GM23338 (cell line): ENCODE results near the gene OR56A1. TPM values are rescaled to one million over a fixed set of nuclear protein-coding genes. Genes with fewer than 3 reads are reported as not detected.

Experiments used
- ATAC-seq: fragments of 200-7000 bp; cut with Tn5 transposase; 3 replicates; pipeline ENCODE4 v1.9.1; 2020
- DNase-seq: peaks from one replicate; pipeline ENCODE4 v3.0.0-alpha.2; 2015; ENCODE audit warnings: low spot score
- H2AFZ ChIP-seq: fragments of 200-600 bp; sonication (generic); 2 replicates; pipeline ENCODE4 v1.8.0; 2016; ENCODE audit warnings: antibody characterized with exemption, mild to moderate bottlenecking, moderate library complexity
- H3F3A ChIP-seq: fragments of 200-600 bp; sonication (generic); replicated peaks from 2 replicates; pipeline ENCODE4 v1.8.0; 2017; ENCODE audit warnings: antibody characterized with exemption, mixed run types, low read depth
- H3K27ac ChIP-seq: fragments of 200-600 bp; sonication (generic); 2 replicates; pipeline ENCODE4 v1.6.1; 2016; ENCODE audit warnings: low read depth
- H3K27me3 ChIP-seq: fragments of 200-600 bp; sonication (generic); 2 replicates; pipeline ENCODE4 v1.8.0; 2016; ENCODE audit warnings: mild to moderate bottlenecking, mixed run types, moderate library complexity; ENCODE audit not compliant: insufficient read depth
- H3K36me3 ChIP-seq: fragments of 200-600 bp; sonication (generic); 2 replicates; pipeline ENCODE4 v1.8.0; 2016; ENCODE audit warnings: mild to moderate bottlenecking; ENCODE audit not compliant: insufficient read depth
- H3K4me1 ChIP-seq: fragments of 200-600 bp; sonication (generic); 2 replicates; pipeline ENCODE4 v1.8.0; 2016; ENCODE audit warnings: mild to moderate bottlenecking, moderate library complexity; ENCODE audit not compliant: insufficient read depth
- H3K4me2 ChIP-seq: fragments of 200-600 bp; sonication (generic); 2 replicates; pipeline ENCODE4 v1.7.1; 2017; ENCODE audit warnings: mixed run types
- H3K4me3 ChIP-seq: fragments of 200-600 bp; sonication (generic); 2 replicates; pipeline ENCODE4 v1.6.1; 2016; ENCODE audit warnings: mixed run types
- H3K79me2 ChIP-seq: fragments of 200-600 bp; sonication (generic); replicated peaks from 2 replicates; pipeline ENCODE4 v1.8.0; 2017; ENCODE audit warnings: mild to moderate bottlenecking; ENCODE audit not compliant: insufficient read depth
- H3K9me2 ChIP-seq: fragments of 200-600 bp; sonication (generic); 2 replicates; pipeline ENCODE4 v1.8.0; 2017; ENCODE audit not compliant: insufficient read depth
- H4K20me1 ChIP-seq: fragments of 200-600 bp; sonication (generic); replicated peaks from 2 replicates; pipeline ENCODE4 v1.8.0; 2017; ENCODE audit warnings: mild to moderate bottlenecking; ENCODE audit not compliant: insufficient read depth
- H3K27ac Mint-ChIP-seq: 2 replicates; pipeline ENCODE4 v1.8.0; 2020; ENCODE audit warnings: inconsistent platforms, mild to moderate bottlenecking, moderate library complexity, mixed read lengths
- H3K27me3 Mint-ChIP-seq: 3 replicates; pipeline ENCODE4 v1.8.0; 2022; ENCODE audit warnings: low read depth, mild to moderate bottlenecking, moderate library complexity, mixed read lengths, inconsistent platforms; ENCODE audit not compliant: insufficient read depth, poor library complexity
- H3K36me3 Mint-ChIP-seq: 3 replicates; pipeline ENCODE4 v1.8.0; 2021; ENCODE audit warnings: low read depth, mild to moderate bottlenecking, inconsistent platforms, moderate library complexity, mixed read lengths
- H3K4me1 Mint-ChIP-seq: 3 replicates; pipeline ENCODE4 v1.8.0; 2020; ENCODE audit warnings: mild to moderate bottlenecking, inconsistent platforms, mixed read lengths
- H3K4me3 Mint-ChIP-seq: 3 replicates; pipeline ENCODE4 v1.8.0; 2021; ENCODE audit warnings: moderate library complexity, mild to moderate bottlenecking, inconsistent platforms, mixed read lengths
- H3K9me3 Mint-ChIP-seq: 3 replicates; pipeline ENCODE4 v1.8.0; 2020; ENCODE audit warnings: moderate library complexity, mild to moderate bottlenecking, inconsistent platforms, mixed read lengths
- ETS1 ChIP-seq: IDR thresholded peaks from 2 replicates; pipeline ENCODE4 v1.6.1; 2016; ENCODE audit warnings: antibody characterized with exemption
- EZH2 ChIP-seq: fragments of 200-600 bp; sonication (generic); IDR thresholded peaks from one replicate; pipeline ENCODE4 v1.8.0; 2017; ENCODE audit warnings: antibody characterized with exemption, mild to moderate bottlenecking, low read depth; ENCODE audit not compliant: unreplicated experiment
- NANOG ChIP-seq: IDR thresholded peaks from 2 replicates; pipeline ENCODE4 v1.6.1; 2016; ENCODE audit warnings: antibody characterized with exemption, borderline replicate concordance
- POLR2AphosphoS5 ChIP-seq: IDR thresholded peaks from 2 replicates; pipeline ENCODE4 v1.6.1; 2016; ENCODE audit warnings: antibody characterized with exemption, low read depth
- REST ChIP-seq: IDR thresholded peaks from one replicate; pipeline ENCODE4 v1.6.1; 2018; ENCODE audit warnings: antibody characterized with exemption; ENCODE audit not compliant: unreplicated experiment
- ZNF114 ChIP-seq: fragments of 250-450 bp; sonication (Bioruptor Pico); IDR thresholded peaks from 2 replicates; pipeline ENCODE4 v1.5.0; 2020; ENCODE audit warnings: mild to moderate bottlenecking, moderate library complexity
- ZNF331 ChIP-seq: fragments of 250-450 bp; sonication (Bioruptor Pico); IDR thresholded peaks from 2 replicates; pipeline ENCODE4 v1.5.0; 2020; ENCODE audit warnings: low read depth, mild to moderate bottlenecking, moderate library complexity
- polyA plus RNA-seq: library from polyadenylated mRNA; unstranded; fragments of >200 nt; fragmentation: Nextera tagmentation; extraction: Ambion mirVana; gene quantifications from 2 replicates; pipeline ENCODE4 v1.2.1, GENCODE V29; 2016
- total RNA-seq: library from RNA; depleted of rRNA; stranded (reverse); fragments of >200 nt; shearing (Covaris generic); gene quantifications from 2 replicates; pipeline ENCODE4 v1.2.3, GENCODE V29; 2014

OR56A1 gene
- total and polyA plus RNA-seq, 2 experiments from 2014 or later: 0.06 to 0.35 TPM

GRCh38 chr11:6055569-6055968, 25.0 kb upstream of the OR56A1 start (continued):
- no peak for TF ChIP-seq REST

GRCh38 chr11:6052374-6052773, 21.8 kb upstream of the OR56A1 start:
- no peaks in the 10 kb centered on the region for H3K27me3 ChIP-seq
- Mint-ChIP-seq H3K4me3 (no peak overlapping the region), H3K36me3 (no peaks in the 10 kb centered on the region), H3K27ac (no peak overlapping the region), H3K4me1 (peaks cover 8% of the 10 kb centered on the region), H3K9me3 (no peaks in the 10 kb centered on the region), H3K27me3 (peaks cover 1% of the 10 kb centered on the region)
- ATAC-seq (peak; percentile 50; the same call in 2 of the 3 replicates), DNase-seq (peak; percentile 26)
- peak overlapping the region; percentile 38; the same call in 1 of the 2 replicates for H2AFZ ChIP-seq
- no peaks in the 10 kb centered on the region for H3K36me3 ChIP-seq
- no peak for TF ChIP-seq ZNF114
- no peak for TF ChIP-seq NANOG
- H3K79me2 ChIP-seq: no peaks in the 10 kb centered on the region
- no peak overlapping the region for H3K4me2 ChIP-seq
- no peaks in the 10 kb centered on the region for H3K9me2 ChIP-seq
- H3K4me1 ChIP-seq: 0 out of 2 replicates have a peak, but pooled peaks cover 6% of the 10 kb centered on the region
- H3F3A ChIP-seq: no peaks in the 10 kb centered on the region
- no peak overlapping the region for H3K4me3 ChIP-seq
- no peak overlapping the region for H3K27ac ChIP-seq
- H4K20me1 ChIP-seq: no peaks in the 10 kb centered on the region

- no peak overlapping the region for H3K27ac Mint-ChIP-seq
- Histone ChIP-seq H3F3A (no peaks in the 10 kb centered on the region), H3K79me2 (no peaks in the 10 kb centered on the region), H2AFZ (peak overlapping the region; percentile 82; the same call in 1 of the 2 replicates), H3K27ac (no peak overlapping the region), H3K27me3 (no peaks in the 10 kb centered on the region), H4K20me1 (no peaks in the 10 kb centered on the region), H3K4me3 (no peak overlapping the region), H3K4me1 (no peaks in the 10 kb centered on the region), H3K4me2 (no peak overlapping the region), H3K36me3 (no peaks in the 10 kb centered on the region), H3K9me2 (peaks cover 6% of the 10 kb centered on the region; the same call in 1 of the 2 replicates)
- H3K4me1 Mint-ChIP-seq: no peaks in the 10 kb centered on the region
- DNase-seq (no peak), ATAC-seq (no peak)
- no peak for TF ChIP-seq POLR2AphosphoS5
- TF ChIP-seq ETS1: no peak
- no peak for TF ChIP-seq EZH2
- TF ChIP-seq ZNF331 (CRISPR knock-in tag): no peak
- H3K9me3 Mint-ChIP-seq: no peaks in the 10 kb centered on the region
- H3K36me3 Mint-ChIP-seq: no peaks in the 10 kb centered on the region
- H3K27me3 Mint-ChIP-seq: no peaks in the 10 kb centered on the region
- no peak overlapping the region for H3K4me3 Mint-ChIP-seq
Measured at GRCh38 chr11:6040874-6041273, 10.3 kb upstream of the OR56A1 start.
